HG02970 (cell line): ENCODE results near the gene HS6ST2.

ENCODE experiments used
- ATAC-seq: cut with Tn5 transposase; IDR thresholded peaks from one replicate; pipeline ENCODE4 v1.9.1; 2021; ENCODE audit warnings: mild to moderate bottlenecking, moderate library complexity, moderate number of reproducible peaks; ENCODE audit not compliant: unreplicated experiment, low FRiP score

The HS6ST2 gene

GRCh38 chrX:132584936-132585335, 373.5 kb downstream of the HS6ST2 start:
- ATAC-seq: no peak

DNA sequence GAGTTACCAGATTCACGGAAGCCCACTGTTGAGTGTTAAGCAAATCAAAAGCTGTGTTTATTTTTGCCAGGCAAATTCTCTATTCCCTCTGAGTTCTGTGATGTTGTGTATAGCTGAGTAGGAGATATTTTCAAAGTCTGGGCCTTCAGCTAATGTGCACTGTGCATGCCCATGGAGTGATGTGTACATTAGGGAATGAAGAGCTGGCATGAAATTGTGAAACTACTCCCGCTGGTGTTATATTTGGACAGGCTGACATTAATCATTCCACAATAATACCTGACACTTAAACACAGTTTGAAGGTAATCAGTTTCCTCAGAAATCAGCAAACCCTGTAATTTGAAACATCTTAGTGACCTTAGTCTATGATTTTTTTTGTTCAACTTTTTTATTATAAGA, 381.5 kb downstream of the HS6ST2 start:
- no peak for ATAC-seq
